K562 (cell line): ENCODE results near the gene KIAA0825. TPM values are rescaled to one million over a fixed set of nuclear protein-coding genes. Genes with fewer than 3 reads are reported as not detected.

ENCODE experiments used
- ATAC-seq: fragments of 200-7000 bp; cut with Tn5 transposase; 3 replicates; pipeline ENCODE4 v1.9.1; 2020; ENCODE audit warnings: moderate library complexity
- BruUV-seq: library from RNA; stranded (reverse); fragments of 400-500 nt; replicated peaks from 2 replicates; lab custom pipeline; 2021; lab: Mats Ljungman, UMichigan
- CTCF ChIA-PET: fragments of 300-600 bp; formaldehyde crosslinking; extraction: SDS; loops from one replicate; lab custom pipeline; 2021; ENCODE audit warnings: low intra/inter-chr PET ratio; lab: Yijun Ruan, JAX
- POLR2A ChIA-PET: fragments of 300-600, 350-650 bp; sonication (Branson Sonifier 250); formaldehyde crosslinking; extraction: SDS; loops from one replicate; lab custom pipeline; 2021; ENCODE audit warnings: antibody characterized with exemption, inconsistent platforms; lab: Yijun Ruan, JAX
- DNase-seq, 4 experiments: peaks; one replicate each; pipeline versions ENCODE4 v3.0.0 to v3.0.0-alpha.2; 2011 to 2018; ENCODE audit warnings: low spot score in 3 of 4, mixed read lengths in 3 of 4; ENCODE audit errors: extremely low read depth in 1 of 4
- FAIRE-seq: peaks from 2 replicates; lab custom pipeline; 2011; peaks lifted over from hg19 to GRCh38; lab: Jason Lieb, UNC
- H2AFZ ChIP-seq: 2 replicates; pipeline ENCODE4 v1.6.0; 2011; ENCODE audit warnings: low read depth, low read length, control low read depth, inconsistent platforms
- H3K27ac ChIP-seq: fragments of 200-600 bp; 3 replicates; pipeline ENCODE4 v1.8.0; 2011; ENCODE audit warnings: low read depth, mild to moderate bottlenecking, control low read depth, inconsistent platforms, low read length, moderate library complexity, mixed read lengths; ENCODE audit errors: extremely low read depth
- H3K27me3 ChIP-seq, 2 experiments: fragments of 300-600 bp in 1 of 2; 2 replicates in 1 of 2; 3 replicates in 1 of 2; pipeline versions ENCODE4 v1.6.0 to v1.8.0; 2011; ENCODE audit warnings: inconsistent platforms in 2 of 2, low read length in 2 of 2, mild to moderate bottlenecking in 1 of 2, mixed read lengths in 1 of 2, moderate library complexity in 1 of 2; ENCODE audit not compliant: control insufficient read depth in 2 of 2, insufficient read depth in 2 of 2
- H3K36me3 ChIP-seq: fragments of 300-600 bp; 3 replicates; pipeline ENCODE4 v1.8.0; 2011; ENCODE audit warnings: mild to moderate bottlenecking, low read length, inconsistent platforms; ENCODE audit not compliant: control insufficient read depth, insufficient read depth
- H3K4me1 ChIP-seq, 2 experiments: fragments of 200-600 bp in 1 of 2; replicated peaks in 1 of 2; 2 replicates in 1 of 2; 3 replicates in 1 of 2; pipeline versions ENCODE4 v1.5.1 to v1.8.0; 2011; ENCODE audit warnings: inconsistent platforms in 2 of 2, low read length in 2 of 2, mild to moderate bottlenecking in 1 of 2, mixed read lengths in 1 of 2, moderate library complexity in 1 of 2; ENCODE audit not compliant: control insufficient read depth in 2 of 2, insufficient read depth in 2 of 2
- H3K4me2 ChIP-seq: 2 replicates; pipeline ENCODE4 v1.6.1; 2011; ENCODE audit warnings: low read length, control low read depth, inconsistent platforms, mixed read lengths; ENCODE audit not compliant: insufficient read depth
- H3K4me3 ChIP-seq: fragments of 200-600 bp; sonication (generic), shearing (Covaris generic); 2 replicates; pipeline ENCODE4 v1.5.1; 2016; ENCODE audit warnings: control low read depth, inconsistent platforms
- H3K79me2 ChIP-seq: fragments of 200-600 bp; 3 replicates; pipeline ENCODE4 v1.8.0; 2011; ENCODE audit warnings: low read length, inconsistent platforms; ENCODE audit not compliant: control insufficient read depth, insufficient read depth
- H3K9ac ChIP-seq, 2 experiments: 2 replicates each; pipeline versions ENCODE4 v1.6.0 to v1.6.1; 2011; ENCODE audit warnings: low read depth in 2 of 2, low read length in 2 of 2, control low read depth in 1 of 2, inconsistent platforms in 1 of 2, mild to moderate bottlenecking in 1 of 2, mixed read lengths in 1 of 2; ENCODE audit not compliant: insufficient read depth in 1 of 2
- H3K9me1 ChIP-seq: one replicate; pipeline ENCODE4 v1.6.0; 2011; ENCODE audit warnings: inconsistent platforms, mild to moderate bottlenecking, low read length, moderate library complexity; ENCODE audit not compliant: control insufficient read depth, insufficient read depth
- H3K9me3 ChIP-seq: replicated peaks from 2 replicates; pipeline ENCODE4 v1.5.1; 2011; ENCODE audit warnings: low read depth, low read length, inconsistent platforms; ENCODE audit not compliant: control insufficient read depth, insufficient read depth
- H4K20me1 ChIP-seq: replicated peaks from 2 replicates; pipeline ENCODE4 v1.6.1; 2011; ENCODE audit warnings: low read length, inconsistent platforms, mixed read lengths; ENCODE audit not compliant: control insufficient read depth, insufficient read depth
- ADNP ChIP-seq: fragments of 200-800 bp; sonication (Bioruptor generic); IDR thresholded peaks from 2 replicates; pipeline ENCODE4 v1.6.1; 2016; ENCODE audit warnings: missing genetic modification characterization, missing compliant biosample characterization
- BRF2 ChIP-seq: IDR thresholded peaks from 3 replicates; pipeline ENCODE4 v1.6.1; 2011; ENCODE audit warnings: borderline replicate concordance, mild to moderate bottlenecking; ENCODE audit not compliant: insufficient read length, insufficient read depth
- ELF2 ChIP-seq: fragments of 250-450 bp; sonication (Bioruptor Pico); IDR thresholded peaks from 2 replicates; pipeline ENCODE4 v1.5.0; 2021; ENCODE audit warnings: mild to moderate bottlenecking
- FOXM1 ChIP-seq, 2 experiments: fragments of 450-650 bp in 1 of 2; sonication (generic) in 1 of 2; formaldehyde crosslinking in 1 of 2; IDR thresholded peaks; 2 replicates each; pipeline versions ENCODE4 v1.6.1 to v1.9.0; 2017 to 2022; ENCODE audit warnings: low read depth in 2 of 2, mild to moderate bottlenecking in 2 of 2, missing genetic modification reagents in 1 of 2, moderate library complexity in 1 of 2
- HOXB6 ChIP-seq: fragments of 250-450 bp; sonication (Bioruptor Pico); IDR thresholded peaks from 2 replicates; pipeline ENCODE4 v1.5.1; 2022; ENCODE audit warnings: mild to moderate bottlenecking, borderline replicate concordance
- RNF219 ChIP-seq: fragments of 250-450 bp; sonication (Bioruptor Pico); IDR thresholded peaks from 2 replicates; pipeline ENCODE4 v1.5.0; 2022; ENCODE audit warnings: mild to moderate bottlenecking
- SNRNP70 ChIP-seq: fragments of 200-400 bp; formaldehyde crosslinking; optimal IDR thresholded peaks from 2 replicates; pipeline ENCODE3; 2017; ENCODE audit warnings: low read depth, low read length
- TSC22D4 ChIP-seq: fragments of 450-650 bp; IDR thresholded peaks from 2 replicates; pipeline ENCODE4 v1.6.1; 2016; ENCODE audit warnings: missing genetic modification characterization, missing biosample characterization, control low read depth
- ZFP36 ChIP-seq: fragments of 150-350 bp; IDR thresholded peaks from 2 replicates; pipeline ENCODE4 v1.6.1; 2018; ENCODE audit warnings: low read length, low read depth; ENCODE audit not compliant: partially characterized antibody
- ZNF121 ChIP-seq: sonication (generic); formaldehyde crosslinking; conservative IDR thresholded peaks from 2 replicates; pipeline ENCODE4 v1.8.0; 2022; ENCODE audit warnings: missing genetic modification reagents
- ZNF407 ChIP-seq: fragments of 450-650 bp; IDR thresholded peaks from 2 replicates; pipeline ENCODE4 v1.6.1; 2016; ENCODE audit warnings: low read depth
- ZNF561 ChIP-seq: fragments of 450-650 bp; formaldehyde crosslinking; conservative IDR thresholded peaks from 2 replicates; pipeline ENCODE4 v1.4.0; 2020; ENCODE audit warnings: mild to moderate bottlenecking, moderate library complexity
- WGBS: fragments of 100-300 bp; shearing (Covaris generic); methylation state at CpG from one replicate; pipeline ENCODE4 v1.1.6; 2016; ENCODE audit warnings: low coverage, mixed read lengths; ENCODE audit not compliant: insufficient coverage; ENCODE audit errors: missing lambda C conversion rate; 5-methylcytosine and 5-hydroxymethylcytosine counted together
- in situ Hi-C: fragments of 300-500 bp; cut with MboI; formaldehyde crosslinking; loops from 4 replicates; pipeline ENCODE4 v1.15.0; 2018; ENCODE audit warnings: inconsistent platforms, mixed read lengths
- intact Hi-C: fragments of 100-400 bp; cut with micrococcal nuclease; formaldehyde crosslinking; loops from 2 replicates; pipeline ENCODE4 v1.14.2; 2022
- polyA plus RNA-seq, 8 experiments: library from polyadenylated mRNA; depleted of rRNA in 4 of 8; stranded (reverse) in 5 of 8; unstranded in 3 of 8; fragments of >200 nt; fragmentation: Nextera tagmentation in 2 of 8; fragmentation: Illumina TruSeq in 1 of 8; extraction: Ambion mirVana in 2 of 8; extraction: Trizol in 1 of 8; gene quantifications; 2 replicates each; pipeline versions ENCODE4 v1.2.1 to v1.2.3, GENCODE V29; 2011 to 2014; ENCODE audit warnings: inconsistent platforms in 1 of 8, missing spikeins in 1 of 8
- total RNA-seq, 7 experiments: library from RNA; depleted of rRNA in 6 of 7; stranded (reverse); fragments of >200 nt in 6 of 7; fragmentation: Illumina TruSeq in 2 of 7; extraction: Trizol in 2 of 7; gene quantifications; 2 replicates each; pipeline versions ENCODE4 v1.2.1 to v1.2.3, GENCODE V29; 2011 to 2021; ENCODE audit warnings: low replicate concordance in 1 of 7

Gene KIAA0825
- total and polyA plus RNA-seq, 9 of the 15 experiments (the other 6 are each of a cell fraction or from before 2014, with no cell fraction given): 0.05 to 0.36 (median 0.16) TPM; not detected in 1

GRCh38 chr5:94308442-94308841 lies 310.0 kb downstream of the KIAA0825 start:
- Histone ChIP-seq H4K20me1 (no peaks in the 10 kb centered on the region), H3K4me3 (no peak overlapping the region), H3K27me3 (no peaks in the 10 kb centered on the region), H3K36me3 (no peaks in the 10 kb centered on the region), H3K4me2 (no peak overlapping the region), H3K4me1 (no peaks in the 10 kb centered on the region), H3K79me2 (no peaks in the 10 kb centered on the region), H2AFZ (no peak overlapping the region), H3K9me3 (no peaks in the 10 kb centered on the region), H3K27ac (no peak overlapping the region), H3K9me1 (no peaks in the 10 kb centered on the region), H3K9ac (no peak overlapping the region)
- 0% methylated on average over 1 of the region's 1 CpG for WGBS
- intact Hi-C loops: no loop called here
- FAIRE-seq (no peak), DNase-seq (no peak), ATAC-seq (no peak)
- no TSS peak for BruUV-seq
- ChIA-PET POLR2A (no interaction called here), CTCF (no interaction called here)
- in situ Hi-C loops: no loop called here
- TF ChIP-seq ZNF121 (CRISPR knock-in tag) (no peak), TSC22D4 (no peak), ZNF561 (no peak), BRF2 (no peak), ELF2 (CRISPR knock-in tag) (no peak), FOXM1 (IDR thresholded peaks at IDR 0.05; ENCODE audit: low read depth) (no peak), FOXM1 (CRISPR knock-in tag; IDR thresholded peaks at IDR 0.05; ENCODE audit: low read depth) (no peak), RNF219 (CRISPR knock-in tag) (no peak), ZFP36 (no peak), ZNF407 (no peak), SNRNP70 (no peak), ADNP (tag) (no peak), HOXB6 (CRISPR knock-in tag) (no peak)
